ENCODE measurements around the gene SEPTIN8.
"Not testable (repeated sequence)": the region's sequence is repeated elsewhere in the genome, so short reads cannot be mapped to it uniquely, and the experiment has no call there.

Gene SEPTIN8

GRCh38 chr5:132812781-132813598, 36.0 kb upstream of the SEPTIN8 start, which contains the start of gene SOWAHA:
SOWAHA (plus strand) TSS chr5:132813302; CDS start chr5:132813622, 320 bp downstream.
- peak; percentile 41 for DNase-seq

- no peak for DNase-seq
These were observed 35.2 kb upstream of the SEPTIN8 start for GRCh38 chr5:132812123-132812765.

GRCh38 chr5:132810605-132811004, 33.6 kb upstream of the SEPTIN8 start:
- no peak for DNase-seq

GRCh38 chr5:132808866-132809265, 31.8 kb upstream of the SEPTIN8 start:
- DNase-seq, result no peak

GRCh38 chr5:132808448-132808847, 31.4 kb upstream of the SEPTIN8 start:
- DNase-seq, result no peak

GRCh38 chr5:132807163-132807838, 30.3 kb upstream of the SEPTIN8 start:
- DNase-seq, result peak; percentile 58

GRCh38 chr5:132806804-132807162, 29.7 kb upstream of the SEPTIN8 start:
- not testable (repeated sequence) for DNase-seq

- DNase-seq, result not testable (repeated sequence)
These were observed 28.8 kb upstream of the SEPTIN8 start for GRCh38 chr5:132805872-132806271.

- DNase-seq, result not testable (repeated sequence)
These were observed 27.2 kb upstream of the SEPTIN8 start for GRCh38 chr5:132804219-132804618.

GRCh38 chr5:132802685-132803066, 25.6 kb upstream of the SEPTIN8 start:
- DNase-seq, result not testable (repeated sequence)

- no peak for DNase-seq
These were observed 25.1 kb upstream of the SEPTIN8 start for GRCh38 chr5:132802044-132802684.

- no peak for DNase-seq
These were observed 23.5 kb upstream of the SEPTIN8 start for GRCh38 chr5:132800545-132800944.

GRCh38 chr5:132799392-132799791, 22.4 kb upstream of the SEPTIN8 start:
- DNase-seq, result no peak

- no peak for DNase-seq
These were observed 20.6 kb upstream of the SEPTIN8 start for GRCh38 chr5:132797651-132798050.

- DNase-seq, result no peak
These were observed 14.0 kb upstream of the SEPTIN8 start for GRCh38 chr5:132791026-132791425.

- no peak for DNase-seq
These were observed 13.3 kb upstream of the SEPTIN8 start for GRCh38 chr5:132790201-132790865.

- DNase-seq, result no peak
These were observed 12.2 kb upstream of the SEPTIN8 start for GRCh38 chr5:132788990-132789886.

- DNase-seq, result no peak
These were observed 11.5 kb upstream of the SEPTIN8 start for GRCh38 chr5:132788508-132788907.

GRCh38 chr5:132787076-132787475, 10.0 kb upstream of the SEPTIN8 start:
- no peak for DNase-seq

GRCh38 chr5:132785864-132786263, 8.8 kb upstream of the SEPTIN8 start:
- no peak for DNase-seq

GRCh38 chr5:132785365-132785764, 8.3 kb upstream of the SEPTIN8 start:
- no peak for DNase-seq

GRCh38 chr5:132782101-132782500, 5.1 kb upstream of the SEPTIN8 start:
- DNase-seq, result no peak
